ENCODE measurements around the gene FBXL13.

FBXL13 gene

GRCh38 chr7:102834999-102835398 lies 239.6 kb downstream of the FBXL13 start:
- Histone ChIP-seq H3K27ac (ENCODE audit: low read depth, low read length, poor library complexity, severe bottlenecking) (no peak overlapping the region), H2AFZ (ENCODE audit: low read length) (no peak overlapping the region), H3K9me3 (ENCODE audit: low read length) (no peaks in the 10 kb centered on the region), H3K79me2 (ENCODE audit: insufficient read depth, low read length) (no peaks in the 10 kb centered on the region), H3K4me2 (ENCODE audit: low read length) (no peak overlapping the region), H4K20me1 (ENCODE audit: insufficient read depth, low read length) (no peaks in the 10 kb centered on the region), H3K36me3 (ENCODE audit: insufficient read depth, low read length) (no peaks in the 10 kb centered on the region), H3K9ac (ENCODE audit: low read length) (no peak overlapping the region), H3K4me1 (ENCODE audit: insufficient read depth, low read length, severe bottlenecking) (no peaks in the 10 kb centered on the region), H3K27me3 (ENCODE audit: insufficient read depth, low read length) (no peaks in the 10 kb centered on the region), H3K9me2 (ENCODE audit: low read depth, low read length) (no peaks in the 10 kb centered on the region), H3K4me3 (ENCODE audit: low read depth, low read length, poor library complexity, severe bottlenecking) (no peak overlapping the region), H3F3A (ENCODE audit: insufficient read depth, low read length) (no peaks in the 10 kb centered on the region)
- TF ChIP-seq CTCF (IDR thresholded peaks at IDR 0.05; ENCODE audit: low read length) (no peak), EZH2 (IDR thresholded peaks at IDR 0.05; ENCODE audit: borderline replicate concordance, low read length) (no peak)

- H3K27me3 ChIP-seq (ENCODE audit: insufficient read depth, low read length): no peaks in the 10 kb centered on the region
- no peaks in the 10 kb centered on the region for H3K9me3 ChIP-seq (ENCODE audit: low read length)
- no peaks in the 10 kb centered on the region for H3K79me2 ChIP-seq (ENCODE audit: insufficient read depth, low read length)
- H3F3A ChIP-seq (ENCODE audit: insufficient read depth, low read length): no peaks in the 10 kb centered on the region
- H3K4me1 ChIP-seq (ENCODE audit: insufficient read depth, low read length, severe bottlenecking): no peaks in the 10 kb centered on the region
- H3K36me3 ChIP-seq (ENCODE audit: insufficient read depth, low read length): no peaks in the 10 kb centered on the region
- no peaks in the 10 kb centered on the region for H4K20me1 ChIP-seq (ENCODE audit: insufficient read depth, low read length)
- no peak overlapping the region for H3K4me3 ChIP-seq (ENCODE audit: low read depth, low read length, poor library complexity, severe bottlenecking)
- no peak overlapping the region for H2AFZ ChIP-seq (ENCODE audit: low read length)
- H3K4me2 ChIP-seq (ENCODE audit: low read length): no peak overlapping the region
- no peak for TF ChIP-seq CTCF (IDR thresholded peaks at IDR 0.05; ENCODE audit: low read length)
- no peak for TF ChIP-seq EZH2 (IDR thresholded peaks at IDR 0.05; ENCODE audit: borderline replicate concordance, low read length)
- no peak overlapping the region for H3K27ac ChIP-seq (ENCODE audit: low read depth, low read length, poor library complexity, severe bottlenecking)
- no peak overlapping the region for H3K9ac ChIP-seq (ENCODE audit: low read length)
- no peaks in the 10 kb centered on the region for H3K9me2 ChIP-seq (ENCODE audit: low read depth, low read length)
Observed at GRCh38 chr7:102834466-102834865, 240.1 kb downstream of the FBXL13 start.

GRCh38 chr7:102833343-102833742 lies 241.3 kb downstream of the FBXL13 start:
- Histone ChIP-seq H3K9me2 (ENCODE audit: low read depth, low read length) (no peaks in the 10 kb centered on the region), H3K27ac (ENCODE audit: low read depth, low read length, poor library complexity, severe bottlenecking) (no peak overlapping the region), H3F3A (ENCODE audit: insufficient read depth, low read length) (no peaks in the 10 kb centered on the region), H3K27me3 (ENCODE audit: insufficient read depth, low read length) (no peaks in the 10 kb centered on the region), H3K36me3 (ENCODE audit: insufficient read depth, low read length) (no peaks in the 10 kb centered on the region), H3K9me3 (ENCODE audit: low read length) (no peaks in the 10 kb centered on the region), H3K4me2 (ENCODE audit: low read length) (no peak overlapping the region), H3K79me2 (ENCODE audit: insufficient read depth, low read length) (no peaks in the 10 kb centered on the region), H2AFZ (ENCODE audit: low read length) (no peak overlapping the region), H3K4me3 (ENCODE audit: low read depth, low read length, poor library complexity, severe bottlenecking) (no peak overlapping the region), H3K9ac (ENCODE audit: low read length) (no peak overlapping the region), H4K20me1 (ENCODE audit: insufficient read depth, low read length) (no peaks in the 10 kb centered on the region), H3K4me1 (ENCODE audit: insufficient read depth, low read length, severe bottlenecking) (no peaks in the 10 kb centered on the region)
- TF ChIP-seq CTCF (IDR thresholded peaks at IDR 0.05; ENCODE audit: low read length) (no peak), EZH2 (IDR thresholded peaks at IDR 0.05; ENCODE audit: borderline replicate concordance, low read length) (no peak)
